WTC11 (cell line): ENCODE data around the gene OSBPL10. TPM values are rescaled to one million over a fixed set of nuclear protein-coding genes. Genes with fewer than 3 reads are reported as not detected.

Source experiments
- ATAC-seq: fragments of 200-7000 bp; cut with Tn5 transposase; 2 replicates; pipeline ENCODE4 v1.10.0; 2021; ENCODE audit warnings: mild to moderate bottlenecking, moderate library complexity
- CTCF ChIA-PET: fragments of 300-600 bp; sonication (Branson Sonifier 250); formaldehyde crosslinking; loops from one replicate; lab custom pipeline; 2021; ENCODE audit warnings: antibody characterized with exemption; lab: Charles Lee
- POLR2A ChIA-PET: fragments of 350-600 bp; sonication (Branson Sonifier 250); formaldehyde crosslinking; loops from one replicate; lab custom pipeline; 2021; ENCODE audit warnings: antibody characterized with exemption; lab: Charles Lee
- DNase-seq: peaks from one replicate; pipeline ENCODE4 v3.0.0; 2021; ENCODE audit warnings: low spot score
- H3K27ac Mint-ChIP-seq: 2 replicates; pipeline ENCODE4 v1.8.0; 2021; ENCODE audit warnings: mixed read lengths
- H3K27me3 Mint-ChIP-seq: 2 replicates; pipeline ENCODE4 v1.8.0; 2021; ENCODE audit warnings: low read depth, mild to moderate bottlenecking, moderate library complexity, mixed read lengths
- H3K36me3 Mint-ChIP-seq: 2 replicates; pipeline ENCODE4 v1.8.0; 2021; ENCODE audit warnings: mixed read lengths
- H3K4me1 Mint-ChIP-seq: 2 replicates; pipeline ENCODE4 v1.8.0; 2022; ENCODE audit warnings: mixed read lengths
- H3K4me3 Mint-ChIP-seq: 2 replicates; pipeline ENCODE4 v1.8.0; 2021; ENCODE audit warnings: mild to moderate bottlenecking, moderate library complexity, mixed read lengths
- H3K9me3 Mint-ChIP-seq: 2 replicates; pipeline ENCODE4 v1.8.0; 2021; ENCODE audit warnings: mixed read lengths
- ATF1 ChIP-seq: sonication (generic); formaldehyde crosslinking; IDR thresholded peaks from 2 replicates; pipeline ENCODE4 v1.8.1; 2023; ENCODE audit warnings: mild to moderate bottlenecking, moderate library complexity, missing genetic modification reagents
- CBFB ChIP-seq: sonication (generic); formaldehyde crosslinking; IDR thresholded peaks from 2 replicates; pipeline ENCODE4 v1.8.1; 2022; ENCODE audit warnings: mild to moderate bottlenecking, low read depth, missing genetic modification reagents
- ELF4 ChIP-seq: sonication (generic); formaldehyde crosslinking; IDR thresholded peaks from 2 replicates; pipeline ENCODE4 v1.8.1; 2022; ENCODE audit warnings: low read depth, mild to moderate bottlenecking, moderate library complexity, missing genetic modification reagents
- FOXJ3 ChIP-seq: sonication (generic); formaldehyde crosslinking; IDR thresholded peaks from 2 replicates; pipeline ENCODE4 v1.9.0; 2021; ENCODE audit warnings: missing genetic modification reagents, mild to moderate bottlenecking, borderline replicate concordance
- GTF2I ChIP-seq: fragments of 250-450 bp; sonication (Bioruptor Pico); conservative IDR thresholded peaks from 2 replicates; pipeline ENCODE4 v1.4.0; 2021; ENCODE audit warnings: mild to moderate bottlenecking
- MXD4 ChIP-seq: fragments of 250-450 bp; sonication (Bioruptor Pico); IDR thresholded peaks from 2 replicates; pipeline ENCODE4 v1.8.0; 2021; ENCODE audit warnings: mild to moderate bottlenecking, moderate library complexity, borderline replicate concordance
- NFE2L1 ChIP-seq: sonication (generic); formaldehyde crosslinking; IDR thresholded peaks from 2 replicates; pipeline ENCODE4 v1.8.1; 2023; ENCODE audit warnings: missing genetic modification reagents
- NR3C1 ChIP-seq: sonication (generic); formaldehyde crosslinking; conservative IDR thresholded peaks from 2 replicates; pipeline ENCODE4 v1.8.1; 2023; ENCODE audit warnings: low read depth, mild to moderate bottlenecking, missing genetic modification reagents
- TCF7 ChIP-seq: sonication (generic); formaldehyde crosslinking; IDR thresholded peaks from 2 replicates; pipeline ENCODE4 v1.8.0; 2022; ENCODE audit warnings: mild to moderate bottlenecking, low read depth, missing genetic modification reagents, moderate library complexity
- ZBTB21 ChIP-seq: sonication (generic); formaldehyde crosslinking; IDR thresholded peaks from 2 replicates; pipeline ENCODE4 v1.8.1; 2023; ENCODE audit warnings: mild to moderate bottlenecking, missing genetic modification reagents, borderline replicate concordance
- ZNF121 ChIP-seq: sonication (generic); formaldehyde crosslinking; IDR thresholded peaks from 2 replicates; pipeline ENCODE4 v1.8.0; 2023; ENCODE audit warnings: missing genetic modification reagents
- ZNF138 ChIP-seq: sonication (generic); formaldehyde crosslinking; conservative IDR thresholded peaks from 2 replicates; pipeline ENCODE4 v1.8.1; 2022; ENCODE audit warnings: mild to moderate bottlenecking, moderate library complexity, missing genetic modification reagents
- ZNF219 ChIP-seq: sonication (generic); formaldehyde crosslinking; IDR thresholded peaks from 2 replicates; pipeline ENCODE4 v1.8.0; 2023; ENCODE audit warnings: missing genetic modification reagents, mild to moderate bottlenecking, borderline replicate concordance
- ZNF232 ChIP-seq: sonication (generic); formaldehyde crosslinking; IDR thresholded peaks from 2 replicates; pipeline ENCODE4 v1.8.0; 2022; ENCODE audit warnings: mild to moderate bottlenecking, missing genetic modification reagents
- ZNF263 ChIP-seq: sonication (generic); formaldehyde crosslinking; IDR thresholded peaks from 2 replicates; pipeline ENCODE4 v1.8.1; 2022; ENCODE audit warnings: low read depth, mild to moderate bottlenecking, moderate library complexity, missing genetic modification reagents
- ZNF317 ChIP-seq: sonication (generic); formaldehyde crosslinking; IDR thresholded peaks from 2 replicates; pipeline ENCODE4 v1.8.1; 2023; ENCODE audit warnings: low read depth, mild to moderate bottlenecking, moderate library complexity, missing genetic modification reagents, borderline replicate concordance
- total RNA-seq: library from RNA; stranded (reverse); gene quantifications from 3 replicates; pipeline ENCODE4 v1.2.3, GENCODE V29; 2021
- TF ChIP-seq, protein P1 (sequence below): sonication (generic); formaldehyde crosslinking; IDR thresholded peaks from 2 replicates; pipeline ENCODE4 v1.8.1; 2022; ENCODE audit warnings: low read depth, mild to moderate bottlenecking, moderate library complexity, missing genetic modification reagents, borderline replicate concordance
- TF ChIP-seq, protein P2 (sequence below): sonication (generic); formaldehyde crosslinking; IDR thresholded peaks from 2 replicates; pipeline ENCODE4 v1.8.1; 2023; ENCODE audit warnings: mild to moderate bottlenecking, moderate library complexity, missing genetic modification reagents
- TF ChIP-seq, protein P3 (sequence below): fragments of 250-450 bp; sonication (Bioruptor Pico); conservative IDR thresholded peaks from 2 replicates; pipeline ENCODE4 v1.9.0; 2021; ENCODE audit warnings: mild to moderate bottlenecking
- TF ChIP-seq, protein P4 (sequence below): fragments of 250-450 bp; sonication (Bioruptor Pico); IDR thresholded peaks from 2 replicates; pipeline ENCODE4 v2.1.2; 2022; ENCODE audit warnings: mild to moderate bottlenecking, moderate library complexity
- TF ChIP-seq, protein P5 (sequence below): sonication (generic); formaldehyde crosslinking; conservative IDR thresholded peaks from 2 replicates; pipeline ENCODE4 v1.8.1; 2022; ENCODE audit warnings: mild to moderate bottlenecking, missing genetic modification reagents
- TF ChIP-seq, protein P6 (sequence below): fragments of 250-450 bp; sonication (Bioruptor Pico); IDR thresholded peaks from 2 replicates; pipeline ENCODE4 v1.9.0; 2021; ENCODE audit warnings: moderate library complexity, mild to moderate bottlenecking, inconsistent platforms, borderline replicate concordance
- TF ChIP-seq, protein P7 (sequence below): sonication (generic); formaldehyde crosslinking; IDR thresholded peaks from 2 replicates; pipeline ENCODE4 v1.8.1; 2023; ENCODE audit warnings: mild to moderate bottlenecking, missing genetic modification reagents

Gene OSBPL10
- total RNA-seq, 1 experiment from 2014 or later, result 84.1 TPM

DNA sequence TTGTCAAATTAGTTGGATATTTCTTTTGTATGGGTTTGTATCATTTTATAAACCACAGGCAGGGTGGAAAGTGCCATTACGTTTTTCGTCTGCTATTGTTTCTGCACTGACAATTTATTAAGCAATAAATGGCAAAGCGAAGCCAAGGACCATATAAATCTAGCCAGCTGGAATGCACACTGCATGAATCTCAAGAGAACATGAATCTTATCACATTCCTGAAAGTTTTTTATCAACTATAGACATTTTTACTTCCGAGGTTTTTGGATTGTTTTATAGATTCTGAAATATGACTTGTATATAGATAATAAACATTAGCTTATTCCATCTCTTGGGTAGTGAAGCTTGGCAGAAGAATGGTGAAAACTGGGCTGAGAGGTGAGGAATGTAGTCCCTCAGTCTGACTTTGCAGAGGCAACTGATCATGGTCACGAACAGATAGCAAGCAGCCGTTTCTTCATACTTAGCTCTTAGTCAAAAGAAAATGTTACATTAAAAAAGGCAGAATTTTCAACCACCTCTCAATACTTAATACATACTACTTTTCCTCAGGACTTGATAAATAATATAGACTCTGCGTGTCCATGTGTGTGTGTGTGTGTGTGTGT is 102.7 kb downstream of the OSBPL10 start:
- Mint-ChIP-seq H3K27ac (no peak overlapping the region), H3K9me3 (peaks cover 3% of the 10 kb centered on the region; the same call in 1 of the 2 replicates), H3K36me3 (peaks cover 8% of the 10 kb centered on the region; the same call in 1 of the 2 replicates), H3K4me3 (no peak overlapping the region), H3K27me3 (no peaks in the 10 kb centered on the region), H3K4me1 (peaks cover 49% of the 10 kb centered on the region)
- CTCF ChIA-PET, result no interaction called here
- POLR2A ChIA-PET, result no interaction called here
- DNase-seq, result no peak
- TF ChIP-seq FOXJ3 (no peak), TCF7 (CRISPR knock-in tag) (no peak), GTF2I (CRISPR knock-in tag) (no peak), ZNF121 (CRISPR knock-in tag) (no peak), ZNF317 (CRISPR knock-in tag) (no peak), ZNF232 (CRISPR knock-in tag) (no peak), NR3C1 (CRISPR knock-in tag) (no peak), ATF1 (CRISPR knock-in tag) (no peak), ZBTB21 (CRISPR knock-in tag) (no peak), CBFB (CRISPR knock-in tag) (no peak), NFE2L1 (CRISPR knock-in tag) (no peak), ZNF138 (no peak), MXD4 (CRISPR knock-in tag) (no peak), ZNF219 (CRISPR knock-in tag) (no peak)
- TF ChIP-seq, protein P1, sequence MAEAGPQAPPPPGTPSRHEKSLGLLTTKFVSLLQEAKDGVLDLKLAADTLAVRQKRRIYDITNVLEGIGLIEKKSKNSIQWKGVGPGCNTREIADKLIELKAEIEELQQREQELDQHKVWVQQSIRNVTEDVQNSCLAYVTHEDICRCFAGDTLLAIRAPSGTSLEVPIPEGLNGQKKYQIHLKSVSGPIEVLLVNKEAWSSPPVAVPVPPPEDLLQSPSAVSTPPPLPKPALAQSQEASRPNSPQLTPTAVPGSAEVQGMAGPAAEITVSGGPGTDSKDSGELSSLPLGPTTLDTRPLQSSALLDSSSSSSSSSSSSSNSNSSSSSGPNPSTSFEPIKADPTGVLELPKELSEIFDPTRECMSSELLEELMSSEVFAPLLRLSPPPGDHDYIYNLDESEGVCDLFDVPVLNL (CRISPR knock-in tag), result no peak
- TF ChIP-seq, protein P2, sequence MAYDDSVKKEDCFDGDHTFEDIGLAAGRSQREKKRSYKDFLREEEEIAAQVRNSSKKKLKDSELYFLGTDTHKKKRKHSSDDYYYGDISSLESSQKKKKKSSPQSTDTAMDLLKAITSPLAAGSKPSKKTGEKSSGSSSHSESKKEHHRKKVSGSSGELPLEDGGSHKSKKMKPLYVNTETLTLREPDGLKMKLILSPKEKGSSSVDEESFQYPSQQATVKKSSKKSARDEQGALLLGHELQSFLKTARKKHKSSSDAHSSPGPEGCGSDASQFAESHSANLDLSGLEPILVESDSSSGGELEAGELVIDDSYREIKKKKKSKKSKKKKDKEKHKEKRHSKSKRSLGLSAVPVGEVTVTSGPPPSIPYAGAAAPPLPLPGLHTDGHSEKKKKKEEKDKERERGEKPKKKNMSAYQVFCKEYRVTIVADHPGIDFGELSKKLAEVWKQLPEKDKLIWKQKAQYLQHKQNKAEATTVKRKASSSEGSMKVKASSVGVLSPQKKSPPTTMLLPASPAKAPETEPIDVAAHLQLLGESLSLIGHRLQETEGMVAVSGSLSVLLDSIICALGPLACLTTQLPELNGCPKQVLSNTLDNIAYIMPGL (CRISPR knock-in tag), result no peak
- TF ChIP-seq, protein P3, sequence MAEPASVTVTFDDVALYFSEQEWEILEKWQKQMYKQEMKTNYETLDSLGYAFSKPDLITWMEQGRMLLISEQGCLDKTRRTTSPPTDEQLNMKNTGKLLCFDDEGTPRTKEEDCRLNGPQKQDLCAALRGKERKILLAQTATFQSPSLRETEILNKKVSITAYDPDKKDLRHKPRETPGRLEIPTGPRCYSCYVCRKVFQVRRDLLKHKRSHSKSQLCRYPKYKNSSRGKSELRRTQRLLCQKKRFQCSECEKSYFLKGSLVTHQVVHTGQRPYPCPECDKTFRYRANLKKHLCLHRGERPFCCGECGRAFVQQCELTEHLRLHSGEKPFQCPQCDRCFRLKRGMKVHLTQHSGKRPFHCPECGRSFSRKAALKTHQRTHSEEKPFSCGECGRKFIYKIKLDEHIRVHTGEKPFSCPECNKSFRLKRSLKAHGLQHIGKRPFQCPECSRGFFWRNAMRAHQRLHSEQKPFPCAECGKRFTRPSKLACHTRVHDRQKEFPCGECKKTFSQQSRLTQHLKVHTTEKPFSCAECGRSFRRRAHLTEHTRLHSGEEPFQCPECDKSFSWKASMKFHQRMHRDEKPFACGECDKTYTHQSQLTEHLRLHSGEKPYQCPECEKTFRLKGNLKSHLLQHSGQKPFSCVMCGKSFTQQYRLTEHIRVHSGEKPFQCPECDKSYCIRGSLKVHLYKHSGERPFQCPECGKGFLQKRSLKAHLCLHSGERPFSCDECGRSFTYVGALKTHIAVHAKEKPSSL (CRISPR knock-in tag), result no peak
- TF ChIP-seq, protein P4, sequence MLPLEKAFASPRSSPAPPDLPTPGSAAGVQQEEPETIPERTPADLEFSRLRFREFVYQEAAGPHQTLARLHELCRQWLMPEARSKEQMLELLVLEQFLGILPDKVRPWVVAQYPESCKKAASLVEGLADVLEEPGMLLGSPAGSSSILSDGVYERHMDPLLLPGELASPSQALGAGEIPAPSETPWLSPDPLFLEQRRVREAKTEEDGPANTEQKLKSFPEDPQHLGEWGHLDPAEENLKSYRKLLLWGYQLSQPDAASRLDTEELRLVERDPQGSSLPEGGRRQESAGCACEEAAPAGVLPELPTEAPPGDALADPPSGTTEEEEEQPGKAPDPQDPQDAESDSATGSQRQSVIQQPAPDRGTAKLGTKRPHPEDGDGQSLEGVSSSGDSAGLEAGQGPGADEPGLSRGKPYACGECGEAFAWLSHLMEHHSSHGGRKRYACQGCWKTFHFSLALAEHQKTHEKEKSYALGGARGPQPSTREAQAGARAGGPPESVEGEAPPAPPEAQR (CRISPR knock-in tag), result no peak
- TF ChIP-seq, protein P5, sequence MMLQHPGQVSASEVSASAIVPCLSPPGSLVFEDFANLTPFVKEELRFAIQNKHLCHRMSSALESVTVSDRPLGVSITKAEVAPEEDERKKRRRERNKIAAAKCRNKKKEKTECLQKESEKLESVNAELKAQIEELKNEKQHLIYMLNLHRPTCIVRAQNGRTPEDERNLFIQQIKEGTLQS (CRISPR knock-in tag), result no peak
- ATAC-seq, result no peak

DNA sequence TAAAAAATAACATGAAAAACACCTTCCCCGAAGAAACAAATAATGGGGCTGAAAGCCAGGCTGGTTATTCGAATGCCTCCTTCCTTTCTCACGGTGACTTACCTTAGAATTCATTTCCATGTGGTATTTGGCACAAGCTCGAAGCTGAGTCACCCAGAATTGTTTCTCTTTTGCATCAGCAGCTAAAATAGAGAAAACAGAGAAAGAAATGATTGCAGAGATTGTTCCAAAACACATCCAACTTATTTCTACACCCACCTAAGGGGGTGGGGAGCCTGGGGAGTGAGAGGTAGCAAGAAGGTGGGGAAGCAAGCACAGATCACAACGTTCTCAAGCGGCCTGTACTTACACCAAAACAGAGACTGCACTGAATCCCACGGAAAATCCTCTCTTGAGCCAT is 104.7 kb downstream of the OSBPL10 start:
- DNase-seq, result no peak
- Mint-ChIP-seq H3K4me3 (no peak overlapping the region), H3K9me3 (peaks cover 4% of the 10 kb centered on the region), H3K36me3 (peaks cover 16% of the 10 kb centered on the region), H3K4me1 (peaks cover 34% of the 10 kb centered on the region), H3K27me3 (no peaks in the 10 kb centered on the region), H3K27ac (peak overlapping the region; percentile 95)
- ChIA-PET POLR2A (interaction anchor here (0.6 to 1.0 kb wide), 2 partner anchors 61 to 94 kb away, joined by 4 to 6 read pairs; no protein-coding TSS in a partner anchor), CTCF (interaction anchor here (1.0 kb wide), 1 partner anchor 152 kb away, joined by 3 read pairs; no protein-coding TSS in a partner anchor)
- peak; percentile 36 for ATAC-seq
- TF ChIP-seq, protein P2 (CRISPR knock-in tag), result no peak
- TF ChIP-seq, protein P6, sequence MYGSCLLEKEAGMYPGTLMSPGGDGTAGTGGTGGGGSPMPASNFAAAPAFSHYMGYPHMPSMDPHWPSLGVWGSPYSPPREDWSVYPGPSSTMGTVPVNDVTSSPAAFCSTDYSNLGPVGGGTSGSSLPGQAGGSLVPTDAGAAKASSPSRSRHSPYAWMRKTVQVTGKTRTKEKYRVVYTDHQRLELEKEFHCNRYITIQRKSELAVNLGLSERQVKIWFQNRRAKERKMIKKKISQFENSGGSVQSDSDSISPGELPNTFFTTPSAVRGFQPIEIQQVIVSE (CRISPR knock-in tag), result no peak
- TF ChIP-seq ELF4 (CRISPR knock-in tag), result no peak
- no peak for TF ChIP-seq ZNF317 (CRISPR knock-in tag)
- TF ChIP-seq, protein P7, sequence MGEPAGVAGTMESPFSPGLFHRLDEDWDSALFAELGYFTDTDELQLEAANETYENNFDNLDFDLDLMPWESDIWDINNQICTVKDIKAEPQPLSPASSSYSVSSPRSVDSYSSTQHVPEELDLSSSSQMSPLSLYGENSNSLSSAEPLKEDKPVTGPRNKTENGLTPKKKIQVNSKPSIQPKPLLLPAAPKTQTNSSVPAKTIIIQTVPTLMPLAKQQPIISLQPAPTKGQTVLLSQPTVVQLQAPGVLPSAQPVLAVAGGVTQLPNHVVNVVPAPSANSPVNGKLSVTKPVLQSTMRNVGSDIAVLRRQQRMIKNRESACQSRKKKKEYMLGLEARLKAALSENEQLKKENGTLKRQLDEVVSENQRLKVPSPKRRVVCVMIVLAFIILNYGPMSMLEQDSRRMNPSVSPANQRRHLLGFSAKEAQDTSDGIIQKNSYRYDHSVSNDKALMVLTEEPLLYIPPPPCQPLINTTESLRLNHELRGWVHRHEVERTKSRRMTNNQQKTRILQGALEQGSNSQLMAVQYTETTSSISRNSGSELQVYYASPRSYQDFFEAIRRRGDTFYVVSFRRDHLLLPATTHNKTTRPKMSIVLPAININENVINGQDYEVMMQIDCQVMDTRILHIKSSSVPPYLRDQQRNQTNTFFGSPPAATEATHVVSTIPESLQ, result no peak
- TF ChIP-seq ZNF263 (CRISPR knock-in tag), result no peak
- no peak for TF ChIP-seq ZBTB21 (CRISPR knock-in tag)
